ENCODE results near the gene EHBP1. TPM values are rescaled to one million over a fixed set of nuclear protein-coding genes. Genes with fewer than 3 reads are reported as not detected.

Gene EHBP1
- total RNA-seq, 2 donors from 2014 or later = 34.6 to 49.8 TPM

DNA sequence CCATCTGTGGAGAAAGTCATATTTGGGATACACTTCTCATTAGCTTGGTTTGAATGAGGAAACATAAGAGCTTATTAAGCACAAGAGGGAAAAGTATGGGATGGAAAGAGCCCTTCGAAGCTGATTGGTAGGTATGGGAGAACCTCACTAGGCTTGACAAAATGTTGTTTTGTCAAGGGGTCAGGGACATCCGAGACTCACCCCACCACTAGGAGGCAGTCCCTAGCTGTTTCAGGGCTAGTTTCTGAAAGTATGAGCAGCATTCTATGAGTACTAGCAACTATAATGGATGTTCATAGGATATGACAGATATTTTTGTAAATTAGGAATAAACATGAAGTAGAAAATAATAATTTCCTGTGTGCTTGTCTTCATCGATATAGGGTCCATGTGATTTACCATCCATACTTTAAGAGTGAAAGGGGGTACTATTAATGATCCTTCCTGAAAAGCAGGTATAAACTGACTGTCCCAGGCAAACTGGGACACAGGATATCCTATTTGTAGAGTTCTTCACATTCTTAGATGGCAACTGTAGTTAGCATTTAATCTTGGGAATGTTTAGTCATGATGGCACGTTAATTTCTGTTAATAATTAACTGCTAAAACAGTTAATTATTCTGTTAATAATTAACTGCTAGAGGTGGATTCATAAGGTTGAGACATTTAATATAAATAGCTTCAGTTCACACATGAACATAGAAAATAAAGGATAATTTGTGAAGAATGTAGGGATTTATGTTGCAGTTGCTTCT lies 373.5 kb downstream of the EHBP1 start:
- no peak overlapping the region for H3K27ac Mint-ChIP-seq
- H3K4me1 Mint-ChIP-seq = peaks cover 9% of the 10 kb centered on the region
- Histone ChIP-seq H3K4me3 (ENCODE audit: low read length) (no peak overlapping the region), H3K27me3 (ENCODE audit: control insufficient read depth, insufficient read depth, low read length, poor library complexity, severe bottlenecking) (no peaks in the 10 kb centered on the region), H3K4me1 (ENCODE audit: control insufficient read depth, insufficient read depth, low read length) (no peaks in the 10 kb centered on the region), H3K36me3 (ENCODE audit: control insufficient read depth, insufficient read depth, low read length) (no peaks in the 10 kb centered on the region), H3K27ac (ENCODE audit: low read depth, low read length) (no peak overlapping the region), H3K9me3 (ENCODE audit: control insufficient read depth, low read length) (no peaks in the 10 kb centered on the region), H3K9ac (ENCODE audit: extremely low read depth, low read length, poor library complexity, severe bottlenecking) (no peak overlapping the region)
- peak; percentile 87 for DNase-seq
- no peaks in the 10 kb centered on the region for H3K27me3 Mint-ChIP-seq (ENCODE audit: insufficient read depth)
- 89% methylated on average over 3 to 4 of the region's 4 CpGs for WGBS, 2 experiments (ENCODE audit: insufficient coverage in 1 of 2, insufficient read length in 1 of 2)
- H3K4me3 Mint-ChIP-seq = no peak overlapping the region
- TF ChIP-seq, protein P1, sequence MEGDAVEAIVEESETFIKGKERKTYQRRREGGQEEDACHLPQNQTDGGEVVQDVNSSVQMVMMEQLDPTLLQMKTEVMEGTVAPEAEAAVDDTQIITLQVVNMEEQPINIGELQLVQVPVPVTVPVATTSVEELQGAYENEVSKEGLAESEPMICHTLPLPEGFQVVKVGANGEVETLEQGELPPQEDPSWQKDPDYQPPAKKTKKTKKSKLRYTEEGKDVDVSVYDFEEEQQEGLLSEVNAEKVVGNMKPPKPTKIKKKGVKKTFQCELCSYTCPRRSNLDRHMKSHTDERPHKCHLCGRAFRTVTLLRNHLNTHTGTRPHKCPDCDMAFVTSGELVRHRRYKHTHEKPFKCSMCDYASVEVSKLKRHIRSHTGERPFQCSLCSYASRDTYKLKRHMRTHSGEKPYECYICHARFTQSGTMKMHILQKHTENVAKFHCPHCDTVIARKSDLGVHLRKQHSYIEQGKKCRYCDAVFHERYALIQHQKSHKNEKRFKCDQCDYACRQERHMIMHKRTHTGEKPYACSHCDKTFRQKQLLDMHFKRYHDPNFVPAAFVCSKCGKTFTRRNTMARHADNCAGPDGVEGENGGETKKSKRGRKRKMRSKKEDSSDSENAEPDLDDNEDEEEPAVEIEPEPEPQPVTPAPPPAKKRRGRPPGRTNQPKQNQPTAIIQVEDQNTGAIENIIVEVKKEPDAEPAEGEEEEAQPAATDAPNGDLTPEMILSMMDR (conservative IDR thresholded peaks at IDR 0.05) = peak; percentile 79
- H3K36me3 Mint-ChIP-seq (ENCODE audit: low read depth) = no peaks in the 10 kb centered on the region
- H3K9me3 Mint-ChIP-seq = peaks cover 4% of the 10 kb centered on the region

GRCh38 chr2:63081404-63081803 lies 375.9 kb downstream of the EHBP1 start:
- Histone ChIP-seq H3K9me3 (ENCODE audit: control insufficient read depth, low read length) (no peaks in the 10 kb centered on the region), H3K4me3 (ENCODE audit: low read length) (no peak overlapping the region), H3K27me3 (ENCODE audit: control insufficient read depth, insufficient read depth, low read length, poor library complexity, severe bottlenecking) (no peaks in the 10 kb centered on the region), H3K4me1 (ENCODE audit: control insufficient read depth, insufficient read depth, low read length) (no peaks in the 10 kb centered on the region), H3K27ac (ENCODE audit: low read depth, low read length) (no peak overlapping the region), H3K9ac (ENCODE audit: extremely low read depth, low read length, poor library complexity, severe bottlenecking) (no peak overlapping the region), H3K36me3 (ENCODE audit: control insufficient read depth, insufficient read depth, low read length) (no peaks in the 10 kb centered on the region)
- TF ChIP-seq, protein P1 (conservative IDR thresholded peaks at IDR 0.05) = no peak
- Mint-ChIP-seq H3K27ac (no peak overlapping the region), H3K4me1 (peaks cover 9% of the 10 kb centered on the region), H3K36me3 (ENCODE audit: low read depth) (no peaks in the 10 kb centered on the region), H3K27me3 (ENCODE audit: insufficient read depth) (no peaks in the 10 kb centered on the region), H3K4me3 (no peak overlapping the region), H3K9me3 (peaks cover 4% of the 10 kb centered on the region)
- DNase-seq = no peak
- 86% methylated on average over 1 to 4 of the region's 4 CpGs for WGBS, 2 experiments (ENCODE audit: insufficient coverage in 1 of 2, insufficient read length in 1 of 2)

DNA sequence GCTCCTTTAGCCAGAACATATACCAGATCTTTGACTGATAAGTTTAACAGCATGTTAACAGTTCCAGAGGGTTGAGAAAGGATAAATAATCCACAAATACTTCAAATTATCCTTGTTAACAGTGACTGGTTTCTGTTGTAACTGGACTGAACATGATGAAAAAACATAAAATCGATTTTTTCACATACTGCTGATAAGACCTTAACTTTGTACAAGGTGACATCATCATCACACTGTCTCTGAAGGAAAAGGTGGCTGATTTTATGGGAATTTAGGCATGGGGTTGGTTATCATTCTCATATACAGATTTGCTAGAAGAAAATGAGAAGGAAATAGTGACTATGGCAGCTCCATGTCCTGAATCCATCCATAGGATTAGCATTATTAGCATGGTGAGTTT lies 381.2 kb downstream of the EHBP1 start:
- Mint-ChIP-seq H3K27ac (no peak overlapping the region), H3K27me3 (ENCODE audit: insufficient read depth) (peaks cover 1% of the 10 kb centered on the region), H3K36me3 (ENCODE audit: low read depth) (no peaks in the 10 kb centered on the region), H3K4me3 (no peak overlapping the region), H3K9me3 (peaks cover 3% of the 10 kb centered on the region), H3K4me1 (no peaks in the 10 kb centered on the region)
- H3K9ac ChIP-seq (ENCODE audit: extremely low read depth, low read length, poor library complexity, severe bottlenecking) = no peak overlapping the region
- H3K9me3 ChIP-seq (ENCODE audit: control insufficient read depth, low read length) = no peaks in the 10 kb centered on the region
- H3K4me3 ChIP-seq (ENCODE audit: low read length) = no peak overlapping the region
- TF ChIP-seq, protein P1 (conservative IDR thresholded peaks at IDR 0.05) = no peak
- no peaks in the 10 kb centered on the region for H3K36me3 ChIP-seq (ENCODE audit: control insufficient read depth, insufficient read depth, low read length)
- H3K4me1 ChIP-seq (ENCODE audit: control insufficient read depth, insufficient read depth, low read length) = no peaks in the 10 kb centered on the region
- DNase-seq = no peak
- H3K27ac ChIP-seq (ENCODE audit: low read depth, low read length) = no peak overlapping the region
- H3K27me3 ChIP-seq (ENCODE audit: control insufficient read depth, insufficient read depth, low read length, poor library complexity, severe bottlenecking) = no peaks in the 10 kb centered on the region
- 67% methylated on average over 1 of the region's 1 CpG; no CpG with 5 or more reads in 1 of the 2 experiments for WGBS, 2 experiments (ENCODE audit: insufficient coverage in 1 of 2, insufficient read length in 1 of 2)

Data from endodermal cell (in vitro differentiated cells).